HepG2 (cell line): ENCODE data around the gene ALG5. TPM values are rescaled to one million over a fixed set of nuclear protein-coding genes. Genes with fewer than 3 reads are reported as not detected.

Source experiments
- CCAR2 ChIP-seq: fragments of 200-400 bp; formaldehyde crosslinking; optimal IDR thresholded peaks from 2 replicates; pipeline ENCODE3; 2018; ENCODE audit warnings: low read depth, mild to moderate bottlenecking, low read length, moderate library complexity
- HIVEP1 ChIP-seq: sonication (generic); formaldehyde crosslinking; IDR thresholded peaks from 2 replicates; pipeline ENCODE4 v1.4.0; 2020; ENCODE audit warnings: mild to moderate bottlenecking, missing genetic modification reagents
- KAT2B ChIP-seq: fragments of 150-350 bp; IDR thresholded peaks from 2 replicates; pipeline ENCODE4 v1.6.1; 2014; ENCODE audit warnings: low read depth, low read length, borderline replicate concordance
- MAFG ChIP-seq: sonication (generic); formaldehyde crosslinking; IDR thresholded peaks from 2 replicates; pipeline ENCODE4 v1.5.1; 2020; ENCODE audit warnings: mild to moderate bottlenecking, missing genetic modification reagents
- MLXIP ChIP-seq: sonication (generic); formaldehyde crosslinking; IDR thresholded peaks from 2 replicates; pipeline ENCODE4 v1.9.0; 2021; ENCODE audit warnings: missing genetic modification reagents, borderline replicate concordance
- NCOR1 ChIP-seq: fragments of 200-600 bp; sonication (generic); IDR thresholded peaks from 2 replicates; pipeline ENCODE4 v1.7.0; 2017; ENCODE audit warnings: antibody characterized with exemption, low read length, borderline replicate concordance
- PAX8 ChIP-seq: sonication (generic); formaldehyde crosslinking; IDR thresholded peaks from 2 replicates; pipeline ENCODE4 v1.8.0; 2022; ENCODE audit warnings: mild to moderate bottlenecking, missing genetic modification reagents, borderline replicate concordance
- PHB2 ChIP-seq: fragments of 450-650 bp; IDR thresholded peaks from 2 replicates; pipeline ENCODE4 v1.6.1; 2018; ENCODE audit not compliant: partially characterized antibody
- POGZ ChIP-seq: sonication (generic); formaldehyde crosslinking; IDR thresholded peaks from 2 replicates; pipeline ENCODE4 v1.4.0; 2020; ENCODE audit warnings: mild to moderate bottlenecking, missing genetic modification reagents
- RXRB ChIP-seq: IDR thresholded peaks from 2 replicates; pipeline ENCODE4 v1.6.1; 2016; ENCODE audit warnings: borderline replicate concordance, missing genetic modification reagents, missing compliant biosample characterization
- SMARCC2 ChIP-seq: fragments of 450-650 bp; IDR thresholded peaks from 2 replicates; pipeline ENCODE4 v1.6.1; 2017; ENCODE audit warnings: antibody characterized with exemption, mild to moderate bottlenecking
- ZFX ChIP-seq: sonication (generic); formaldehyde crosslinking; IDR thresholded peaks from 2 replicates; pipeline ENCODE4 v1.4.0; 2020; ENCODE audit warnings: mild to moderate bottlenecking, low read depth, missing genetic modification reagents, moderate library complexity
- ZMYM2 ChIP-seq: sonication (generic); formaldehyde crosslinking; IDR thresholded peaks from 2 replicates; pipeline ENCODE4 v1.8.0; 2022; ENCODE audit warnings: mild to moderate bottlenecking, missing genetic modification reagents
- ZNF256 ChIP-seq: sonication (generic); formaldehyde crosslinking; conservative IDR thresholded peaks from 2 replicates; pipeline ENCODE4 v1.4.0; 2020; ENCODE audit warnings: missing genetic modification reagents
- ZNF30 ChIP-seq: sonication (generic); formaldehyde crosslinking; IDR thresholded peaks from 2 replicates; pipeline ENCODE4 v1.5.0; 2020; ENCODE audit warnings: mild to moderate bottlenecking, missing genetic modification reagents
- ZNF326 ChIP-seq: sonication (generic); formaldehyde crosslinking; IDR thresholded peaks from 2 replicates; pipeline ENCODE4 v1.4.0; 2020; ENCODE audit warnings: missing genetic modification reagents, borderline replicate concordance
- ZNF337 ChIP-seq: sonication (generic); formaldehyde crosslinking; IDR thresholded peaks from 2 replicates; pipeline ENCODE4 v1.5.1; 2020; ENCODE audit warnings: missing genetic modification reagents, low read depth, mild to moderate bottlenecking, borderline replicate concordance
- ZNF468 ChIP-seq: sonication (generic); formaldehyde crosslinking; IDR thresholded peaks from 2 replicates; pipeline ENCODE4 v1.8.0; 2022; ENCODE audit warnings: mild to moderate bottlenecking, moderate library complexity, missing genetic modification reagents
- ZNF768 ChIP-seq: sonication (generic); formaldehyde crosslinking; IDR thresholded peaks from 2 replicates; pipeline ENCODE4 v1.4.0; 2020; ENCODE audit warnings: missing genetic modification reagents
- ZSCAN25 ChIP-seq: sonication (generic); formaldehyde crosslinking; IDR thresholded peaks from 2 replicates; pipeline ENCODE4 v1.8.0; 2022; ENCODE audit warnings: mild to moderate bottlenecking, missing genetic modification reagents
- polyA plus RNA-seq, 8 experiments: library from polyadenylated mRNA; depleted of rRNA in 3 of 8; stranded (reverse) in 7 of 8; unstranded in 1 of 8; fragments of >200 nt; fragmentation: Illumina TruSeq in 4 of 8; extraction: Trizol in 4 of 8; gene quantifications; 2 replicates each; pipeline versions ENCODE4 v1.2.1 to v1.2.3, GENCODE V29; 2011 to 2016; ENCODE audit warnings: low read depth in 4 of 8, missing spikeins in 1 of 8, mixed read lengths in 1 of 8; ENCODE audit not compliant: insufficient read depth in 1 of 8
- total RNA-seq, 5 experiments: library from RNA; depleted of rRNA; stranded (reverse); fragments of >200 nt; fragmentation: Illumina TruSeq; extraction: Trizol; gene quantifications; 2 replicates each; pipeline ENCODE4 v1.2.3, GENCODE V29; 2016; ENCODE audit warnings: low read depth in 1 of 5
- TF ChIP-seq, protein P1 (sequence below): IDR thresholded peaks from 2 replicates; pipeline ENCODE4 v1.6.1; 2016; ENCODE audit warnings: control low read depth
- TF ChIP-seq, protein P2 (sequence below): sonication (generic); formaldehyde crosslinking; IDR thresholded peaks from 2 replicates; pipeline ENCODE4 v1.4.0; 2020; ENCODE audit warnings: missing genetic modification reagents, borderline replicate concordance
- TF ChIP-seq, protein P3 (sequence below): sonication (generic); formaldehyde crosslinking; IDR thresholded peaks from 2 replicates; pipeline ENCODE4 v1.5.0; 2020; ENCODE audit warnings: mild to moderate bottlenecking, missing genetic modification reagents, borderline replicate concordance

ALG5 gene
- total and polyA plus RNA-seq, 2 of the 13 experiments (the other 11 are each of a cell fraction or from before 2014, with no cell fraction given): 27.8 to 51.1 TPM

- TF ChIP-seq MLXIP (CRISPR knock-in tag) (no peak), ZNF337 (CRISPR knock-in tag) (no peak), PHB2 (no peak), ZNF468 (CRISPR knock-in tag) (no peak), ZNF256 (CRISPR knock-in tag) (no peak), ZNF30 (CRISPR knock-in tag) (no peak), MAFG (CRISPR knock-in tag) (no peak), RXRB (CRISPR knock-in tag) (peak; percentile 29; the same call in 1 of the 2 replicates), ZNF326 (CRISPR knock-in tag) (no peak), ZMYM2 (CRISPR knock-in tag) (no peak), ZFX (peak; percentile 52; the same call in 1 of the 2 replicates), NCOR1 (no peak), CCAR2 (no peak), SMARCC2 (no peak), PAX8 (CRISPR knock-in tag) (no peak), KAT2B (no peak), ZNF768 (peak; percentile 78; the same call in 1 of the 2 replicates), ZSCAN25 (CRISPR knock-in tag) (peak; percentile 31; the same call in 1 of the 2 replicates), HIVEP1 (CRISPR knock-in tag) (no peak), POGZ (CRISPR knock-in tag) (peak; percentile 70; the same call in 1 of the 2 replicates)
- TF ChIP-seq, protein P1, sequence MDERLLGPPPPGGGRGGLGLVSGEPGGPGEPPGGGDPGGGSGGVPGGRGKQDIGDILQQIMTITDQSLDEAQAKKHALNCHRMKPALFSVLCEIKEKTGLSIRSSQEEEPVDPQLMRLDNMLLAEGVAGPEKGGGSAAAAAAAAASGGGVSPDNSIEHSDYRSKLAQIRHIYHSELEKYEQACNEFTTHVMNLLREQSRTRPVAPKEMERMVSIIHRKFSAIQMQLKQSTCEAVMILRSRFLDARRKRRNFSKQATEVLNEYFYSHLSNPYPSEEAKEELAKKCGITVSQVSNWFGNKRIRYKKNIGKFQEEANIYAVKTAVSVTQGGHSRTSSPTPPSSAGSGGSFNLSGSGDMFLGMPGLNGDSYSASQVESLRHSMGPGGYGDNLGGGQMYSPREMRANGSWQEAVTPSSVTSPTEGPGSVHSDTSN (CRISPR knock-in tag): no peak
- TF ChIP-seq, protein P2, sequence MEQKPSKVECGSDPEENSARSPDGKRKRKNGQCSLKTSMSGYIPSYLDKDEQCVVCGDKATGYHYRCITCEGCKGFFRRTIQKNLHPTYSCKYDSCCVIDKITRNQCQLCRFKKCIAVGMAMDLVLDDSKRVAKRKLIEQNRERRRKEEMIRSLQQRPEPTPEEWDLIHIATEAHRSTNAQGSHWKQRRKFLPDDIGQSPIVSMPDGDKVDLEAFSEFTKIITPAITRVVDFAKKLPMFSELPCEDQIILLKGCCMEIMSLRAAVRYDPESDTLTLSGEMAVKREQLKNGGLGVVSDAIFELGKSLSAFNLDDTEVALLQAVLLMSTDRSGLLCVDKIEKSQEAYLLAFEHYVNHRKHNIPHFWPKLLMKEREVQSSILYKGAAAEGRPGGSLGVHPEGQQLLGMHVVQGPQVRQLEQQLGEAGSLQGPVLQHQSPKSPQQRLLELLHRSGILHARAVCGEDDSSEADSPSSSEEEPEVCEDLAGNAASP (CRISPR knock-in tag): no peak
- TF ChIP-seq, protein P3, sequence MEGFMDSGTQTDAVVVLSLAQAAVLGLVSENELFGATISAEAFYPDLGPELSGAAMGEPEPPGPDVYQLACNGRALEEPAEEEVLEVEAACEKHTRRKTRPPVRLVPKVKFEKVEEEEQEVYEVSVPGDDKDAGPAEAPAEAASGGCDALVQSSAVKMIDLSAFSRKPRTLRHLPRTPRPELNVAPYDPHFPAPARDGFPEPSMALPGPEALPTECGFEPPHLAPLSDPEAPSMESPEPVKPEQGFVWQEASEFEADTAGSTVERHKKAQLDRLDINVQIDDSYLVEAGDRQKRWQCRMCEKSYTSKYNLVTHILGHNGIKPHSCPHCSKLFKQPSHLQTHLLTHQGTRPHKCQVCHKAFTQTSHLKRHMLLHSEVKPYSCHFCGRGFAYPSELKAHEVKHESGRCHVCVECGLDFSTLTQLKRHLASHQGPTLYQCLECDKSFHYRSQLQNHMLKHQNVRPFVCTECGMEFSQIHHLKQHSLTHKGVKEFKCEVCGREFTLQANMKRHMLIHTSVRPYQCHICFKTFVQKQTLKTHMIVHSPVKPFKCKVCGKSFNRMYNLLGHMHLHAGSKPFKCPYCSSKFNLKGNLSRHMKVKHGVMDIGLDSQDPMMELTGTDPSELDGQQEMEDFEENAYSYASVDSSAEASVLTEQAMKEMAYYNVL (CRISPR knock-in tag): no peak
Observed at GRCh38 chr13:36999054-36999714, at the start of gene ALG5 (continued).
